Measurements from ENCODE around the gene RIBC1.

RIBC1 gene

DNA sequence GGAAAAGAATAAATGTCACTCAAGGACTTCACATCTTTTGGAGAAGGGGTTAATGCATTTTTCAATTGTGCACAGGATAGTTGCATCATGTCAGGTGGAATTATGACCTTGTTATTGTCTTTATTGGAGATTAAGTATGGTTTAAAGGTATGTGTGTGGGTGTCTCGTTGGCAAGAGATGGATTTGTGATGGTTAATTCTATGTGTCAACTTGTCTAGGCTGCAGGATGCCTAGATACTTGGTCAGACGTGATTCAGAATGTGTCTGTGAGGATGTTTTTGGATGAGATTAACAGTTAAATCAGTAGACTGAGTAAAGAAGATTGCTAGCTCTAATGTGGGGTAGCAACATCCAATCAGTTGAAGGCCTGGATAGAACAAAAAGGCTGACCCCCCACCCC lies 53.7 kb downstream of the RIBC1 start:
- Histone ChIP-seq H3K9me3 (no peaks in the 10 kb centered on the region), H3K27me3 (no peaks in the 10 kb centered on the region), H3K27ac (no peak overlapping the region), H3K36me3 (no peaks in the 10 kb centered on the region), H3K4me1 (no peaks in the 10 kb centered on the region), H3K4me3 (no peak overlapping the region)
- intact Hi-C loops (cut with DNase I; ENCODE audit: low total_unique reads) = no loop called here
- TF ChIP-seq, protein P1, sequence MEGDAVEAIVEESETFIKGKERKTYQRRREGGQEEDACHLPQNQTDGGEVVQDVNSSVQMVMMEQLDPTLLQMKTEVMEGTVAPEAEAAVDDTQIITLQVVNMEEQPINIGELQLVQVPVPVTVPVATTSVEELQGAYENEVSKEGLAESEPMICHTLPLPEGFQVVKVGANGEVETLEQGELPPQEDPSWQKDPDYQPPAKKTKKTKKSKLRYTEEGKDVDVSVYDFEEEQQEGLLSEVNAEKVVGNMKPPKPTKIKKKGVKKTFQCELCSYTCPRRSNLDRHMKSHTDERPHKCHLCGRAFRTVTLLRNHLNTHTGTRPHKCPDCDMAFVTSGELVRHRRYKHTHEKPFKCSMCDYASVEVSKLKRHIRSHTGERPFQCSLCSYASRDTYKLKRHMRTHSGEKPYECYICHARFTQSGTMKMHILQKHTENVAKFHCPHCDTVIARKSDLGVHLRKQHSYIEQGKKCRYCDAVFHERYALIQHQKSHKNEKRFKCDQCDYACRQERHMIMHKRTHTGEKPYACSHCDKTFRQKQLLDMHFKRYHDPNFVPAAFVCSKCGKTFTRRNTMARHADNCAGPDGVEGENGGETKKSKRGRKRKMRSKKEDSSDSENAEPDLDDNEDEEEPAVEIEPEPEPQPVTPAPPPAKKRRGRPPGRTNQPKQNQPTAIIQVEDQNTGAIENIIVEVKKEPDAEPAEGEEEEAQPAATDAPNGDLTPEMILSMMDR (IDR thresholded peaks at IDR 0.05) = no peak
- no peak for DNase-seq

DNA sequence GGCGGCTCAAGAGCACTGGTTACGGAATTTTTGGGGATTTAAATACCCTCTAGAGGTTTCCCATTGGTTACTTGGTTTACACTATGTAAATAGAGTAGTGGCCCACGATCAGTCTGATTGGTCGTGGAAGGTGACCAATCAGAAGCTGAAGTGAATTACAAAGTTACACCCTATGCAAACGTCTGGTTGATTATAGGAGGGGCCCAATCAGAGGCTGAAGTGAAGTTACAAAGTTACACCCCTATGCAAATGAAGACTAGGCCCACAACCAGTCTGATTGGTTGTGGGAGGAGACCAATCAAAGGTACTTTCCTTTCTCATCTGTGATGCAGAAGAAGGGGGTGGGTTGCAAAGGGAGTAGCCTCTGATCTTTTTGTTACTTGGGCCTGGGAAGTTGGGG lies 56.6 kb downstream of the RIBC1 start:
- no peak for DNase-seq
- H3K27me3 ChIP-seq = no peaks in the 10 kb centered on the region
- no peaks in the 10 kb centered on the region for H3K36me3 ChIP-seq
- H3K9me3 ChIP-seq = no peaks in the 10 kb centered on the region
- TF ChIP-seq, protein P1 (IDR thresholded peaks at IDR 0.05) = no peak
- H3K4me3 ChIP-seq = no peak overlapping the region
- H3K4me1 ChIP-seq = no peaks in the 10 kb centered on the region
- no peak overlapping the region for H3K27ac ChIP-seq
- intact Hi-C loops (cut with DNase I; ENCODE audit: low total_unique reads) = no loop called here

Measured in tibial artery (tissue), 4 donors.